HPDE6-E6E7 (cell line): ENCODE measurements around the gene SCAPER.
"Not testable (repeated sequence)": the region's sequence is repeated elsewhere in the genome, so short reads cannot be mapped to it uniquely, and the experiment has no call there.

ENCODE experiments used
- DNase-seq: peaks from one replicate; pipeline ENCODE4 v3.0.0; 2011; ENCODE audit warnings: missing footprints; ENCODE audit errors: extremely low spot score

SCAPER gene

GRCh38 chr15:76905855-76906254, 715 bp upstream of the SCAPER start:
- DNase-seq, result no peak

DNA sequence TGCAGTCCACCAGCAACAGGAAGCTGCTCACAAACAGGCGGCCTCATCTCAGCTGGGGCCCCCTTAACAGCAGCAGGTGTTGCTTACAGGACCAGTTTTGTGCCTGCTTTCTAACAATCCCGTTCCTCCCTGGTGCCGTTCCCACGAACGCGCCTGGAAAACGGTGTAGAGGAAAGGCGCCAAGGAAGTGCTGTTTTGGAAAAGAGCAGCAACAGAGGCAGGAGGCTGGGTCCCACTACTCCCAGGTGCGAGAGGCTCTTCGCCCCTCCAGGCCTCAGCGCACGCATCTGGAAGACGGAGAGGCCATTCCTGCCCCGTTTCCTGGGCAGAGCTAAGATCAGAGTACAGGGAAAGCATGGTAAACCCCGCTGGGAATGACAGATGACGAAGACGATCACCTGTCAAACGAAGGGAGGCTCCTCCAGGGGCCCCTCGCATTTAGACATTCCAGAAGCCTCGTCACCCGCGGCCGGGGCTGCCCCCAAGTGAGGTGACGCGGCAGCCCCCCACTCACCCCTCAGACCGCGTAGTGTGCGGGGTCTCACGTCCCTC, 603 bp downstream of the SCAPER start:
- peak; percentile 49 for DNase-seq

- no peak for DNase-seq
These were observed 1.9 kb downstream of the SCAPER start for GRCh38 chr15:76903251-76903681.

DNA sequence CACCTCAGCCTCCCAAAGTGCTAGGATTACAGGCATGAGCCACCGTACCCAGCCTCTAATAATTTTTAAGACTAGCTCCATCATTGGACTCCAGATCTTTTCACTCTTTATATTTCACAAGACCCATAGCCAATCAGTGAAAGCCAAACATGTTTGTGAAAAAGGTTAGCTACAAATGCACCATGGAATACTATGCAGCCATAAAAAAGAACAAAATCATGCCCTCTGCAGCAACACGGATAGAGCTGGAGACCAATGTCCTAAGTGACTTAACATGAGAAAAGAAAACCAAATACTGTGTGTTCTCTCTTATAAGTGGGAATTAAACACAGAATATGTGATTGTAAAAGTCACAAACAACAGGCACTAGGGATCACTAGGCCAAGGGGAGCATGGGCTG, 3.2 kb downstream of the SCAPER start:
- no peak for DNase-seq

DNA sequence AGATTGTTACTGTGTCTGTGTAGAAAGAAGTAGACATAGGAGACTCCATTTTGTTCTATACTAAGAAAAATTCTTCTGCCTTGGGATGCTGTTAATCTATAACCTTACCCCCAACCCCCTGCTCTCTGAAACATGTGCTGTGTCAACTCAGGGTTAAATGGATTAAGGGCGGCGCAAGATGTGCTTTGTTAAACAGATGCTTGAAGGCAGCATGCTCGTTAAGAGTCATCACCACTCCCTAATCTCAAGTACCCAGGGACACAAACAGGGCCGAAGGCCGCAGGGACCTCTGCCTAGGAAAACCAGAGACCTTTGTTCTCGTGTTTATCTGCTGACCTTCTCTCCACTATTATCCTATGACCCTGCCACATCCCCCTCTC, 5.2 kb downstream of the SCAPER start:
- not testable (repeated sequence) for DNase-seq

- DNase-seq, result not testable (repeated sequence)
These were observed 5.8 kb downstream of the SCAPER start for GRCh38 chr15:76899176-76899930.

GRCh38 chr15:76898102-76898501, 7.0 kb downstream of the SCAPER start:
- no peak for DNase-seq

- DNase-seq, result no peak
These were observed 11.0 kb downstream of the SCAPER start for GRCh38 chr15:76894174-76894573.

DNA sequence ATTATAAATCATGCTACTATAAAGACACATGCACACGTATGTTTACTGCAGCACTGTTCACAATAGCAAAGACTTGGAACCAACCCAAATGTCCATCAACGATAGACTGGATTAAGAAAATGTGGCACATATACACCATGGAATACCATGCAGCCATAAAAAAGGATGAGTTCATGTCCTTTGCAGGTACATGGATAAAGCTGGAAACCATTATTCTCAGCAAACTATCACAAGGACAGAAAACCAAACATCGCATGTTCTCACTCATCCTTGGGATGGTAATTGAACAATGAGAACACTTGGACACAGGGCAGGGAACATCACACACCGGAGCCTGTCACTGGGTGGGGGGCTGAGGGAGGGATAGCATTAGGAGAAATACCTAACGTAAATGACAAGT, 12.3 kb downstream of the SCAPER start:
- DNase-seq, result not testable (repeated sequence)

GRCh38 chr15:76887280-76888141, 17.6 kb downstream of the SCAPER start:
- DNase-seq, result not testable (repeated sequence)

DNA sequence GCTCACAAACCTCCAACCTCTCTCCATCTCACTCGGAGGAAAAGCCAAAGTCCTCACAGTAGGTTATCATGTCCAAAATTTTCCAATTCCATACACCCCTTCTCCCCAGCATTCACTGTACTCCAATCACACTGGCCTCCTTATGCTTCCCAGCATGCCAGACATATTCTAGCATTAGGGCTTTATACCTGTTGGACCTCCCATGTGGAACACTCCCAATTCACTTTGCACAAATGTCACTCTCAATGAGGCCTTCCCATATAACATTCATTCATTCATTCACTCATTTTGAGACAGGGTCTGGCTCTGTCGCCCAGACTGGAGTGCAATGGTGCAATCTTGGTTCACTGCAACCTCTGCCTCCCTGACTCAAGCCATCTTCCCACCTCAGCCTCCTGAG, 19.9 kb downstream of the SCAPER start:
- no peak for DNase-seq

DNA sequence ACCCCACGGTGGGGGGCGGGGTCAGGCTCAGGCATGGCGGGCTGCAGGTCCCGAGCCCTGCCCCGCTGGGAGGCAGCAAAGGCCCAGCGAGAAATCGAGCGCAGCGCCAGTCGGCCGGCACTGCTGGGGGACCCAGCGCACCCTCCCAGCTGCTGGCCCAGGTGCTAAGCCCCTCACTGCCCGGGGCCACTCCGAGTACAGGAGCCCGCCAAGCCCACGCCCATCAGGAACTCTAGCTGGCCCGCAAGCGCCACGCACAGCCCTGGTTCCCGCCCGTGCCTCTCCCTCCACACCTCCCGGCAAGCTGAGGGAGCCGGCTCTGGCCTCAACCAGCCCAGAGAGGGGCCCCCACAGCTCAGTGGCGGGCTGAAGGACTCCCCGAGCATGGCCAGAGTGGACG, 29.2 kb downstream of the SCAPER start:
- DNase-seq, result no peak

- not testable (repeated sequence) for DNase-seq
These were observed 32.1 kb downstream of the SCAPER start for GRCh38 chr15:76873066-76873465.

- no peak for DNase-seq
These were observed 33.2 kb downstream of the SCAPER start for GRCh38 chr15:76871930-76872329.

GRCh38 chr15:76868740-76869139, 36.4 kb downstream of the SCAPER start:
- DNase-seq, result no peak

DNA sequence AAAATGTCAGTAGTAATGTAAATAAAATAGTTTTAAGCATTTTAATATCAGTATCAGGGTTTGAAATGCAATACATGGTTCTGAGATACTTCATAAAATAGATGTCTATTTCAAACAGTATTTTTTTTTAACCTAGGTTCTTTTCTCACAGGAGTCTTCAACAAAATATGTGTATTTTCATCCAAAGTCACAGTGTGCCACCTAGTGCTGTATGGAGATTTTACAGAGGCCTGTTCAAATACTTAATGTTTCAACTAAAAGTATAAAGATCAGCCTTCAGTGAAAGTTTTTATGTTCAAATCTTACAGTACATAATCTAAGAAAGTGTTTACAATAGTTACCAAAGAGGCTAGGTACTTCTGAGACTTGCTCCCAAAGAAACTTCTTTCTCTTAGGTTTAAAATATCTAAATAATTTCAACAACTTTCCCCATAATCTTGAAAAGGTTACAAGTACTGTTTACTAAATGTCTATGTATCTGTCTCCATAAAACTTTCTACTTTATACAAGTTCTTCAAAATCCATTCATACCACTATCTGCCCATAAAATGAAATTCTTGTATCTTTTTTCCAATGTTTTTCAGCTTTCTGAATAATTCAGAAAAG, 38.3 kb downstream of the SCAPER start:
- DNase-seq, result no peak

GRCh38 chr15:76866008-76866407, 39.1 kb downstream of the SCAPER start:
- no peak for DNase-seq

DNA sequence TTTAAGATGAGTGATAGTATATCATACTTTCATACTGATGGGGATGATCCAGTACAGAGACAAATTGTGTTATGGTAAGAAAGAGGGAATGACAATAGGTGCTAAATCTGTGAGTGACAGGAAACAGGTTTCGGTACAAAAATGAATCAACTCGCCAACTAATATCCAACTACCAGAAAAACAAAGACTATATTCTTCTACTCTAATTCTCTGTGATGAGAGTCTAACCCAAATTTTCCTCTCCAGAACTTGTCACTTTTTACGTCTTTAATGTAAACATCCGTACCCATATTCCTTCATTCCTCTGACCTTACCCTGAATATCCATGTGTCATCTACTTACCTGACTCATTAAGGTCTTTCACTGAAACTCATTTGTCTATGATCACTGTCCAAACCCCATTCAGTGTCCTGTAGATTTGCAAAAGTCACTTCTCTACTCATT, 39.6 kb downstream of the SCAPER start:
- no peak for DNase-seq

GRCh38 chr15:76864586-76864985, 40.6 kb downstream of the SCAPER start:
- DNase-seq, result no peak

DNA sequence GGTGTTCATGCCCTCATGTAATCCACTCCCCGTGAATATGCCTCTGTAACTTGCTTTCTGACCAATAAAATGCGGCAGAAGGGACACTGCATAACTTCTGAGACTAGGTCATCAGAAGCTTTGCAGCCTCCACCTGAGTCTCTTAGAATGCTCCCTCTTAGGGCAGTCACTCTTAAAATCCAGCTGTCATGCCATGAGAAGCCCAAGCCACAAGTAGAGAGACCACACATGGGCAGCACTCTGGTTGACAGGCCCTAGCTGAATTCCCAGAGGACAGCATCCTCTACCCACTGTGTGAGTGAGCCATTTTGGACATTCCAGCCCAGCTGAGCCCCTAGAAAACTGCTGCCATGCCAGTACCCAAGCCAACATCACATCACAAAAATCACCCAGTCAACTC, 41.4 kb downstream of the SCAPER start:
- DNase-seq, result no peak

- no peak for DNase-seq
These were observed 42.0 kb downstream of the SCAPER start for GRCh38 chr15:76863123-76863522.

GRCh38 chr15:76861815-76862397, 43.2 kb downstream of the SCAPER start:
- no peak for DNase-seq
